Raji (cell line): ENCODE data around the gene ACE2.

ENCODE experiments used
- POLR2A ChIP-seq: IDR thresholded peaks from 2 replicates; pipeline ENCODE4 v1.6.1; 2011; ENCODE audit warnings: low read depth, low read length, control low read depth; ENCODE audit not compliant: insufficient read depth

ACE2 gene

GRCh38 chrX:15594371-15594770, 6.4 kb downstream of the ACE2 start:
- no peak for TF ChIP-seq POLR2A

- TF ChIP-seq POLR2A: no peak
These were observed 20.7 kb downstream of the ACE2 start for GRCh38 chrX:15579778-15580747.

DNA sequence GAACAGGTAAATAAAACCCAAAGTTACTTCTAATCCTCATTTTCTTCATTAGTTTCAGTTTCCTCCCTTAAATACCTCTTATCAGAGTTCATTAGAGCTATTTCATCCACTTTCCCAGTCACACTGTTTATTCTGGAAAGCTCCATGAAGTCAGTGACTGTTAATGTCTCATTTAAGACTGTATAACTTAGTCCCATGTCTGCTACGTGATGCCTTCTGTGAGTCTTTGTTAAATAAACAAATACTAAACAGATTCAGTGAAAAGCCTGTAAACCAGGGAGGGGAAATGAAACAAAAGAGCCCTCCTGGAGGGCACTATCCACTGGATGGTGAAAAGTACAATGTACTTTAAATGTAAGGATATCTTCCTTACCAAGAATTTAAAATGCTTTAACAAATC, 24.7 kb downstream of the ACE2 start:
- TF ChIP-seq POLR2A: no peak

- no peak for TF ChIP-seq POLR2A
These were observed 26.7 kb downstream of the ACE2 start for GRCh38 chrX:15574017-15574416.

- no peak for TF ChIP-seq POLR2A
These were observed 30.6 kb downstream of the ACE2 start for GRCh38 chrX:15570145-15570544.

GRCh38 chrX:15567886-15568616, 32.7 kb downstream of the ACE2 start:
- no peak for TF ChIP-seq POLR2A

DNA sequence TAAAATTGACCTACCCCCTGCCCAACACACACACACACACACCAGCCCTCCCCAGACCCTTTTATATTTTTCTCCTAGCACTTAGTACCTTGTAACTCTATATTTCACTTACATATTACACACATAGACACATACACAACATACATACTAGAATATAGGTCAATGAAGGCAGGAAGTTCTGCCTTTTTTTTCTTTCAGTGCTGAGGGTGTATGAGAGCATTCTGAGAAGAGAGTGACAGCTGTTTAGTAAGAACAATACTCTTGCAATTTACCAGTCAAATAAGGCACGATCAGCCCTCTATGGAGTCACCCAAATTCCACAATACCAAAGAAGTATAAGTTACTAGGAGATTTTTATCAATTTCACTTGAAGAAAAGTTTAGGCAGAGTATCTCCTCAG, 33.5 kb downstream of the ACE2 start:
- no peak for TF ChIP-seq POLR2A

GRCh38 chrX:15566244-15566643, 34.5 kb downstream of the ACE2 start:
- no peak for TF ChIP-seq POLR2A

GRCh38 chrX:15564981-15565579, 35.7 kb downstream of the ACE2 start:
- no peak for TF ChIP-seq POLR2A

DNA sequence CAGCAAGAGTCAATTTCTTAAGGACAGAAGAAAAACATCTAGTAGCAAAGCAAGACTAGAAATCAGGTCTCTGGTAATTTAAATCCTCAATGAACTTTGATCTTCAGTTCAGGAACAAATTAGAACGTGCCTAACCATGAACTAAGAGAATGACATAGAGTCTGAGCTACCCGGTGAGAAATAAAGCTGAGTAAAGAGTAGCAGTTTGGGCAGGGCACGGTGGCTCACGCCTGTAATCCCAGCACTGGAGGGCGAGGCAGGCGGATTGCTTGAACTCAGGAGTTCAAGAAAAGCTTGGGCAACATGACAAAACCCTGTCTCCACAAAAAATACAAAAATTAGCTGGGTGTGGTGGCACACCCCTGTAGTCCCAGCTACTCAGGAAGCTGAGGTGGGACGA, 37.7 kb downstream of the ACE2 start:
- TF ChIP-seq POLR2A: no peak

GRCh38 chrX:15560924-15561323, 39.8 kb downstream of the ACE2 start:
- TF ChIP-seq POLR2A: no peak

DNA sequence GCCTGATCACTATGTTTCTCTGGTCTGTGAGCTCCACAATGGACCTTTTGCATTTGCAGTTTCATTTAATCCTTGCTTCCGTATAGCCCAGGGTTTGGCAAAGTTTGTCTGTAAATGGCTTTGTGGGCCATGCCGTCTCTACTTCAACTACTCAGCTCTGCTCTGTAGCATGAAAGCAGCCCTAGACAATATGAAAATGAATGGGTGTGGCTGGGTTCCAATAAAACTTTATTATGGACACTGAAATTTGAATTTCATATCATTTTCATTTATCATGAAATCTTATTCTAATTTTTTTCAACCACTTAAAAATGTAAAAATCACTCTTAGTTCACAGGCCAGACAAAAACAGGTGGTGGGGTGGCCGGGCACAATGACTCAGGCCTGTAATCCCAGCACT, 41.5 kb downstream of the ACE2 start:
- TF ChIP-seq POLR2A: no peak

GRCh38 chrX:15549189-15550012, 51.4 kb downstream of the ACE2 start:
- TF ChIP-seq POLR2A: no peak

- TF ChIP-seq POLR2A: no peak
These were observed 53.4 kb downstream of the ACE2 start for GRCh38 chrX:15547356-15547755.

DNA sequence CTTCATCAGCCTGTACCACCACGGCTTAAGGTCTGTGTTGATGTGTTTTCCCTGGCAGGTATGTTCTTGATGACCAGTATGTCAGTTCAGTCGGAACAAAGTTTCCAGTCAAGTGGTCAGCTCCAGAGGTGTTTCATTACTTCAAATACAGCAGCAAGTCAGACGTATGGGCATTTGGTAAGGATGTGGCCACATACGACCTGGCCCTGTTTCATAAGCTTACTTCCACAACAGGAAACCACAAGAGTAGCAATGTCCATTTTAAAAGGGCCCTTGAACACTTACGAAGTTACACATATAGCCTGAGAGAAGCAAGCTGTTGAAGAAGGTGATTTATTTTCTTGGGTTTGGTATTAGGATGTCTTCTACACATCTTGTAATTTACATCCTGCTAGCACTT, 54.0 kb downstream of the ACE2 start:
- TF ChIP-seq POLR2A: no peak
